Measurements from ENCODE around the gene SYCP2L.

DNA sequence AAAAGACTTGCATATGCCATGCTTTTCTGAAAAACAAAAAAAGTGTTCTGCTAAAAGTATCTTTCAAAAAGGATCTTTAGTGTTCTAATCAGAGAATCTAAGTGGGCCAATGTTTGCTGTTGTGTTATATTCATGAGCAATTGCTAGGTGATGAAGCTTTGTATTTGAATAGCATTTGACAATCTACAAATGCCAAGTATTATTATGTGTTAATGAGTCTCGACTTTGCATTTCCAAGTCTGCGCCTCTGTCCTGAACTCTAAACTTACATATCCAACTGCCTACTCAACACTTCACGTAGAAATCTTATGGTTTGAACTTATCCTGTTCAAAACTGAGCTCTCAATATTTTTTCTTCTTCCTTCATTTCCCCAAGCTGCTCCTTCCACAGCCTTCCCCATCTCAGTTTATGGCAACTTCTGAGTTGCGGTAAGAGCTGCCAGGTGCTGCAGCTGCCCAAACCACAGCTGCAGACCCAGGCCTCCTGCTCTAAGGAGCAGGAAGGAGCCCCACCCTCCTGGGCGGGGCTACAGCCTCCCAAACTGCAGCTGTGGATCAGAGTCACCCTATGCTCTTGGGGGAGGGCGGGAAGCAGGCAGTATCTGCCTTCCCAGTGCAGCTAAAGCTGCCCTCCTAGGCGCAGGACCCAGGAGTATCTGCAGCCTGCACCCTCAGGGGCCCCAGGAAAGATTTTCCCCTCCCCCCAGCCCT lies 31.8 kb upstream of the SYCP2L start:
- TF ChIP-seq, protein P1, sequence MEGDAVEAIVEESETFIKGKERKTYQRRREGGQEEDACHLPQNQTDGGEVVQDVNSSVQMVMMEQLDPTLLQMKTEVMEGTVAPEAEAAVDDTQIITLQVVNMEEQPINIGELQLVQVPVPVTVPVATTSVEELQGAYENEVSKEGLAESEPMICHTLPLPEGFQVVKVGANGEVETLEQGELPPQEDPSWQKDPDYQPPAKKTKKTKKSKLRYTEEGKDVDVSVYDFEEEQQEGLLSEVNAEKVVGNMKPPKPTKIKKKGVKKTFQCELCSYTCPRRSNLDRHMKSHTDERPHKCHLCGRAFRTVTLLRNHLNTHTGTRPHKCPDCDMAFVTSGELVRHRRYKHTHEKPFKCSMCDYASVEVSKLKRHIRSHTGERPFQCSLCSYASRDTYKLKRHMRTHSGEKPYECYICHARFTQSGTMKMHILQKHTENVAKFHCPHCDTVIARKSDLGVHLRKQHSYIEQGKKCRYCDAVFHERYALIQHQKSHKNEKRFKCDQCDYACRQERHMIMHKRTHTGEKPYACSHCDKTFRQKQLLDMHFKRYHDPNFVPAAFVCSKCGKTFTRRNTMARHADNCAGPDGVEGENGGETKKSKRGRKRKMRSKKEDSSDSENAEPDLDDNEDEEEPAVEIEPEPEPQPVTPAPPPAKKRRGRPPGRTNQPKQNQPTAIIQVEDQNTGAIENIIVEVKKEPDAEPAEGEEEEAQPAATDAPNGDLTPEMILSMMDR (conservative IDR thresholded peaks at IDR 0.05) = no peak
- TF ChIP-seq ZFX (IDR thresholded peaks at IDR 0.05) = no peak

Data from C4-2B (cell line).